Calu3 (cell line): ENCODE data around the gene ZNF23. TPM values are rescaled to one million over a fixed set of nuclear protein-coding genes. Genes with fewer than 3 reads are reported as not detected.

Experiments
- BruUV-seq: library from RNA; stranded (reverse); fragments of 400-500 nt; replicated peaks from 2 replicates; lab custom pipeline; 2021; lab: Mats Ljungman, UMichigan
- CTCF ChIA-PET: fragments of 300-600 bp; sonication (Branson Sonifier 250); formaldehyde crosslinking; loops from one replicate; lab custom pipeline; 2022; ENCODE audit warnings: antibody characterized with exemption; lab: Charles Lee
- DNase-seq: peaks from one replicate; pipeline ENCODE4 v3.0.0; 2022
- H3K27ac Mint-ChIP-seq: one replicate; pipeline ENCODE4 v1.8.0; 2022; ENCODE audit warnings: mixed read lengths; ENCODE audit not compliant: unreplicated experiment
- H3K27me3 Mint-ChIP-seq: one replicate; pipeline ENCODE4 v1.8.0; 2022; ENCODE audit warnings: mixed read lengths; ENCODE audit not compliant: unreplicated experiment
- H3K36me3 Mint-ChIP-seq: one replicate; pipeline ENCODE4 v1.8.0; 2022; ENCODE audit warnings: mild to moderate bottlenecking, moderate library complexity, mixed read lengths; ENCODE audit not compliant: insufficient read depth, unreplicated experiment
- H3K4me1 Mint-ChIP-seq: one replicate; pipeline ENCODE4 v1.8.0; 2022; ENCODE audit warnings: mild to moderate bottlenecking, low read depth, mixed read lengths; ENCODE audit not compliant: unreplicated experiment
- H3K4me3 Mint-ChIP-seq: one replicate; pipeline ENCODE4 v1.8.0; 2022; ENCODE audit warnings: mild to moderate bottlenecking, low read depth, moderate library complexity, mixed read lengths; ENCODE audit not compliant: unreplicated experiment
- H3K9me3 Mint-ChIP-seq: one replicate; pipeline ENCODE4 v1.8.0; 2022; ENCODE audit warnings: low read depth, mixed read lengths; ENCODE audit not compliant: unreplicated experiment
- intact Hi-C: fragments of 100-400 bp; cut with micrococcal nuclease; formaldehyde crosslinking; loops from one replicate; pipeline ENCODE4 v1.10.0; 2022; ENCODE audit not compliant: unreplicated experiment
- total RNA-seq: library from RNA; stranded (reverse); gene quantifications from 2 replicates; pipeline ENCODE4 v1.2.3, GENCODE V29; 2022
- TF ChIP-seq, protein P1 (sequence below): fragments of 200-600 bp; IDR thresholded peaks from one replicate; pipeline ENCODE4 v1.8.0; 2022; ENCODE audit warnings: antibody characterized with exemption; ENCODE audit not compliant: unreplicated experiment

The ZNF23 gene
- total RNA-seq, 1 experiment from 2014 or later = 13.3 TPM

DNA sequence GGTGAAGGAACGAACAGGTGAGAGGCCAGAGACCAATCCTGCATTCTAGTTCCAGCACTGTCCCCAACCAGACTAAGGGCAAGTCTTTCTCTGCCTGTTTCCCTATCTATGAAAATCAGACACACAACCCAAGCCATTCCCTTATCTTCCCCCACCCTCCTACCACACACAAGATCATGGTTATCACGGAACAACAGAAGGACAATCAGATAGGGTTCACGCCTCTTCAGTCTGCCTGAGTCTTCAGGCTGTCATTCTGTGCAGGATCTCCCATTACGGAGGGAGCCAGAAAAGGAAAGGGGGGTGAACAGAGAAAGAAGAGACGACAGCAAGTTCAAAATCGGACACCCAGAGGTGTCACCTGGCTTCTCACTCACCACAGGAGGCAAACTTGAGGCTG, 31.3 kb downstream of the ZNF23 start:
- TF ChIP-seq, protein P1, sequence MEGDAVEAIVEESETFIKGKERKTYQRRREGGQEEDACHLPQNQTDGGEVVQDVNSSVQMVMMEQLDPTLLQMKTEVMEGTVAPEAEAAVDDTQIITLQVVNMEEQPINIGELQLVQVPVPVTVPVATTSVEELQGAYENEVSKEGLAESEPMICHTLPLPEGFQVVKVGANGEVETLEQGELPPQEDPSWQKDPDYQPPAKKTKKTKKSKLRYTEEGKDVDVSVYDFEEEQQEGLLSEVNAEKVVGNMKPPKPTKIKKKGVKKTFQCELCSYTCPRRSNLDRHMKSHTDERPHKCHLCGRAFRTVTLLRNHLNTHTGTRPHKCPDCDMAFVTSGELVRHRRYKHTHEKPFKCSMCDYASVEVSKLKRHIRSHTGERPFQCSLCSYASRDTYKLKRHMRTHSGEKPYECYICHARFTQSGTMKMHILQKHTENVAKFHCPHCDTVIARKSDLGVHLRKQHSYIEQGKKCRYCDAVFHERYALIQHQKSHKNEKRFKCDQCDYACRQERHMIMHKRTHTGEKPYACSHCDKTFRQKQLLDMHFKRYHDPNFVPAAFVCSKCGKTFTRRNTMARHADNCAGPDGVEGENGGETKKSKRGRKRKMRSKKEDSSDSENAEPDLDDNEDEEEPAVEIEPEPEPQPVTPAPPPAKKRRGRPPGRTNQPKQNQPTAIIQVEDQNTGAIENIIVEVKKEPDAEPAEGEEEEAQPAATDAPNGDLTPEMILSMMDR = no peak
- peaks cover 14% of the 10 kb centered on the region for H3K4me1 Mint-ChIP-seq
- H3K4me3 Mint-ChIP-seq = no peak overlapping the region
- no peak for DNase-seq
- H3K36me3 Mint-ChIP-seq = peaks cover 12% of the 10 kb centered on the region
- BruUV-seq = no TSS peak
- H3K9me3 Mint-ChIP-seq = no peaks in the 10 kb centered on the region
- CTCF ChIA-PET = no interaction called here
- no peak overlapping the region for H3K27ac Mint-ChIP-seq
- peaks cover 42% of the 10 kb centered on the region for H3K27me3 Mint-ChIP-seq
- intact Hi-C loops = no loop called here

DNA sequence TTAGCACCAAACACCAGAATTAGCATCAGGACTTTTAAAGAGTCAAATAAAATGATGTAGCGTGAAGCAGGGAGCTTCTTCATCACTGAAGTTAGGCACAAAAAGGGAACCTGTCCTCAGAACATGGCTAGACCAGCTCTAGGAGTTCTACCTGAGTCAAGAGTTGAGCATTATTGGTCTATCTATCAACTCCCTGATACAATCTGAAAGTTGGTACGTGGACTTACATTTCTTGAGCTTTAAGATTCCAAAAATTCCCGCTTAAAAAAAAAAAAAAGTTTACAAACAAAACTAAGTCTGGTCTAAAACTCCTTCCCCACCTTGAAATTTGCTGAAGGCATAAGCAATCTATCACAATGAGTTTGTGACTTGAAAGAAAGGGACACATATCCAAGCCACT, 32.5 kb downstream of the ZNF23 start:
- H3K27me3 Mint-ChIP-seq = peaks cover 54% of the 10 kb centered on the region
- BruUV-seq = no TSS peak
- no peak overlapping the region for H3K4me3 Mint-ChIP-seq
- TF ChIP-seq, protein P1 = no peak
- peaks cover 12% of the 10 kb centered on the region for H3K36me3 Mint-ChIP-seq
- H3K4me1 Mint-ChIP-seq = peaks cover 14% of the 10 kb centered on the region
- H3K27ac Mint-ChIP-seq = no peak overlapping the region
- intact Hi-C loops = loop anchor here (5.0 kb wide), 1 partner anchor 53 kb away; no protein-coding TSS in a partner anchor
- CTCF ChIA-PET = interaction anchor here (0.7 kb wide), 1 partner anchor 9 kb away, joined by 3 read pairs; no protein-coding TSS in a partner anchor
- DNase-seq = no peak
- H3K9me3 Mint-ChIP-seq = no peaks in the 10 kb centered on the region

DNA sequence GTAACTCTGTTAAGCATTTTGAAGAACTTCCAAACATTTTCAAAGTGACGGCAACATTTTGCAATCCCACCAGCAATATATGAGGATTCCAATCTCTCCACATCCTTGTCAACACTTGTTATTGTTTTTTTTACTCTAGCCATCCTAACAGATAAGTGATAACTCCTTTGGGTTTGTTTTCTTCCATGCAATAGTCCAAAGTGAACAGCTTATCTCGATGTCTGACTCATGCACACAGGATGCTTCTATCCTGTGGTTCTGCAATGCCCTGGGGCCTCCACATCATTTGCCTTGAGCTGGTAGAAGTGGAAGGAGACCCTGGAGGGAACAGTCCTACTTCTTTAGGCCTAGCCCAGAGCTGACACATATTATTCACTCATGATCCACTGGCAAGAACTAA, 33.2 kb downstream of the ZNF23 start:
- TF ChIP-seq, protein P1 = no peak
- no peak overlapping the region for H3K4me3 Mint-ChIP-seq
- no peaks in the 10 kb centered on the region for H3K9me3 Mint-ChIP-seq
- no peak overlapping the region for H3K27ac Mint-ChIP-seq
- CTCF ChIA-PET = interaction anchor here (0.7 kb wide), 1 partner anchor 10 kb away, joined by 3 read pairs; no protein-coding TSS in a partner anchor
- H3K36me3 Mint-ChIP-seq = peaks cover 12% of the 10 kb centered on the region
- BruUV-seq = no TSS peak
- peaks cover 61% of the 10 kb centered on the region for H3K27me3 Mint-ChIP-seq
- H3K4me1 Mint-ChIP-seq = peaks cover 14% of the 10 kb centered on the region
- no peak for DNase-seq
- intact Hi-C loops = loop anchor here (5.0 kb wide), 1 partner anchor 53 kb away; no protein-coding TSS in a partner anchor

DNA sequence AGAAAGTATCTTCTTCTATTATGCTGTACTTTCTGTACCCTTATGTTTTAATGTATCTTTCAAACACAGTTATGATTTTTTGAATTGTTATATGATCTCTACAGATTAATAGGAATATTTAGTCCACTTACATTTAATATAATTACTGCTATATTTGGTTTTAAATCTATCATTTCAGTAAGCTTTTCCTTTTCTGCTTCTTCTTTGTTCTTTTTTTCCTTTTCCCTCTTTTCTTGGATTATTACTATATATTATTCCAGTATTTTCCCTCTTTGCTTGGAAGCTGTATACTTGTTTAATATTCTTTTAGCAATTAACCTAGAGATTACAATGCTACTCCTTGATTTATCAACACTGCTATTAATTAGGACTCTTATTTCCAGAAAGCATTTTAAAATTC, 33.7 kb downstream of the ZNF23 start:
- no peaks in the 10 kb centered on the region for H3K9me3 Mint-ChIP-seq
- H3K4me3 Mint-ChIP-seq = no peak overlapping the region
- no peak overlapping the region for H3K27ac Mint-ChIP-seq
- peaks cover 66% of the 10 kb centered on the region for H3K27me3 Mint-ChIP-seq
- H3K36me3 Mint-ChIP-seq = peaks cover 12% of the 10 kb centered on the region
- peaks cover 14% of the 10 kb centered on the region for H3K4me1 Mint-ChIP-seq
- TF ChIP-seq, protein P1 = no peak
- BruUV-seq = no TSS peak
- intact Hi-C loops = loop anchor here (5.0 kb wide), 1 partner anchor 54 kb away; no protein-coding TSS in a partner anchor
- CTCF ChIA-PET = no interaction called here
- DNase-seq = no peak
